ENCODE data around the gene FUT9. TPM values are rescaled to one million over a fixed set of nuclear protein-coding genes. Genes with fewer than 3 reads are reported as not detected.

The FUT9 gene
- total and polyA plus RNA-seq, 2 of the 13 experiments (the other 11 are each of a cell fraction or from before 2014, with no cell fraction given) = 0.01 TPM; not detected in 1

DNA sequence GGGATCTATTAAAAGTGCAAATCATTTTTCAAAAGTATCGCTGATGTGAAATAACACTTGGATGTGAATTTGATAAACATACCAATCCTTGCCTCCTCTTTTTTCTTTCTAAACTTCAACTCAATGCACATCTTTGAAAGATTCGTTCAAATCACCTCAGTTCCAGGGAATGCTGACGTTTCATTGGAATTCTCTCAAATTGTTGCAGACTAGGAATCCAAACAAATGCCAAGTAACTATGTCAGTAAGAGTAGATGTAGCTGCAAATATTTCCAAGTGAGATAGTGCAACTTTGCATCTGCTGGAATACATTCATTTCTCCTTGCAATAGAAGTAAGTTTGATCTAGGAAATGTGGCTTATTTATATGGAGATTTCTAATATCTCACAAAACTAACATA lies 220.7 kb downstream of the FUT9 start:
- WGBS (ENCODE audit: low lambda C conversion rate) = 0% methylated on average over 3 of the region's 3 CpGs
- in situ Hi-C loops (cut with HindIII; ENCODE audit: extremely low pct_ligation_motif_present, low pct_unique_long_range_greater_than_20kb) (no loop called here), intact Hi-C loops (cut with micrococcal nuclease; ENCODE audit: unreplicated experiment) (no loop called here)
- ATAC-seq = no peak
- H3K9ac ChIP-seq (ENCODE audit: insufficient read depth, low read depth, low read length) = no peak overlapping the region
- H3K27ac ChIP-seq (ENCODE audit: extremely low read length, insufficient read depth, low read length) = no peak overlapping the region
- H3K9me3 ChIP-seq (ENCODE audit: low read length) = no peaks in the 10 kb centered on the region
- H4K20me1 ChIP-seq (ENCODE audit: insufficient read depth, low read length) = no peaks in the 10 kb centered on the region
- no peaks in the 10 kb centered on the region for H3K36me3 ChIP-seq (replicated peaks in 1 of 2; ENCODE audit: control insufficient read depth in 1 of 2, insufficient read depth in 2 of 2, low read length in 2 of 2)
- ChIA-PET CTCF (ENCODE audit: low intra/inter-chr PET ratio, low total read pairs) (no interaction called here), POLR2A (no interaction called here)
- H3K4me3 ChIP-seq (replicated peaks in 1 of 3; ENCODE audit: insufficient read depth in 1 of 3, low read depth in 2 of 3, low read length in 3 of 3) = no peak overlapping the region
- H3K27me3 ChIP-seq (ENCODE audit: control insufficient read depth in 1 of 2, insufficient read depth in 2 of 2, low read length in 2 of 2) = no peaks in the 10 kb centered on the region
- no peak for TF ChIP-seq NR2F6 (IDR thresholded peaks at IDR 0.05)
- TF ChIP-seq NR2F6 (CRISPR knock-in tag; IDR thresholded peaks at IDR 0.05) = no peak
- no peak for TF ChIP-seq DR1 (CRISPR knock-in tag; IDR thresholded peaks at IDR 0.05)
- TF ChIP-seq, protein P1, sequence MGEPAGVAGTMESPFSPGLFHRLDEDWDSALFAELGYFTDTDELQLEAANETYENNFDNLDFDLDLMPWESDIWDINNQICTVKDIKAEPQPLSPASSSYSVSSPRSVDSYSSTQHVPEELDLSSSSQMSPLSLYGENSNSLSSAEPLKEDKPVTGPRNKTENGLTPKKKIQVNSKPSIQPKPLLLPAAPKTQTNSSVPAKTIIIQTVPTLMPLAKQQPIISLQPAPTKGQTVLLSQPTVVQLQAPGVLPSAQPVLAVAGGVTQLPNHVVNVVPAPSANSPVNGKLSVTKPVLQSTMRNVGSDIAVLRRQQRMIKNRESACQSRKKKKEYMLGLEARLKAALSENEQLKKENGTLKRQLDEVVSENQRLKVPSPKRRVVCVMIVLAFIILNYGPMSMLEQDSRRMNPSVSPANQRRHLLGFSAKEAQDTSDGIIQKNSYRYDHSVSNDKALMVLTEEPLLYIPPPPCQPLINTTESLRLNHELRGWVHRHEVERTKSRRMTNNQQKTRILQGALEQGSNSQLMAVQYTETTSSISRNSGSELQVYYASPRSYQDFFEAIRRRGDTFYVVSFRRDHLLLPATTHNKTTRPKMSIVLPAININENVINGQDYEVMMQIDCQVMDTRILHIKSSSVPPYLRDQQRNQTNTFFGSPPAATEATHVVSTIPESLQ (CRISPR knock-in tag; conservative IDR thresholded peaks at IDR 0.05) = no peak
- no peak for TF ChIP-seq SATB2 (CRISPR knock-in tag; IDR thresholded peaks at IDR 0.05)
- no peak for TF ChIP-seq ZNF567 (CRISPR knock-in tag; IDR thresholded peaks at IDR 0.05; ENCODE audit: borderline replicate concordance)
- no peak for TF ChIP-seq ZNF570 (CRISPR knock-in tag; IDR thresholded peaks at IDR 0.05; ENCODE audit: borderline replicate concordance)
- no peak for TF ChIP-seq ZNF615 (CRISPR knock-in tag; IDR thresholded peaks at IDR 0.05; ENCODE audit: borderline replicate concordance)
- TF ChIP-seq CBX1 (IDR thresholded peaks at IDR 0.05; ENCODE audit: low read depth) = no peak
- TF ChIP-seq KDM5B (CRISPR knock-in tag; IDR thresholded peaks at IDR 0.05; ENCODE audit: borderline replicate concordance) = no peak
- TF ChIP-seq DMAP1 (CRISPR knock-in tag; IDR thresholded peaks at IDR 0.05) = no peak
- TF ChIP-seq RBFOX2 (IDR thresholded peaks at IDR 0.05; ENCODE audit: low read depth, low read length) = no peak
- no peak for TF ChIP-seq POLR2G (IDR thresholded peaks at IDR 0.05; ENCODE audit: low read depth, low read length)
- no peak for TF ChIP-seq NFIB (CRISPR knock-in tag; IDR thresholded peaks at IDR 0.05; ENCODE audit: borderline replicate concordance)
- TF ChIP-seq MIXL1 (CRISPR knock-in tag; IDR thresholded peaks at IDR 0.05) = no peak
- no peak for TF ChIP-seq NFE2L1 (CRISPR knock-in tag; IDR thresholded peaks at IDR 0.05; ENCODE audit: borderline replicate concordance)
- no peak for TF ChIP-seq IRX3 (CRISPR knock-in tag; IDR thresholded peaks at IDR 0.05; ENCODE audit: borderline replicate concordance, low read depth)
- no peaks in the 10 kb centered on the region for H3K79me2 ChIP-seq (ENCODE audit: insufficient read depth, low read length)
- no peak for DNase-seq (ENCODE audit: low spot score)
- no peak overlapping the region for H2AFZ ChIP-seq (ENCODE audit: low read length)
- H3K4me1 ChIP-seq (ENCODE audit: insufficient read depth, low read length) = no peaks in the 10 kb centered on the region
- BruUV-seq (replicated peaks) = no TSS peak
- no peak for FAIRE-seq
- no peak overlapping the region for H3K4me2 ChIP-seq (ENCODE audit: low read depth, low read length)
